Upper lobe of left lung (tissue), 6 donors: ENCODE results near the gene ALPI. TPM values are rescaled to one million over a fixed set of nuclear protein-coding genes. Genes with fewer than 3 reads are reported as not detected.

Experiments
- ATAC-seq, 2 donors: fragments of 200-7000 bp; cut with Tn5 transposase; one replicate each; pipeline ENCODE4 v1.9.1; 2022; ENCODE audit warnings: mild to moderate bottlenecking in 2 of 2, moderate library complexity in 2 of 2; ENCODE audit not compliant: low FRiP score in 2 of 2
- DNase-seq, 2 donors: peaks; one replicate each; pipeline ENCODE4 v3.0.0-alpha.2; 2019 to 2020
- H3K27ac ChIP-seq, 4 donors: fragments of 200-600 bp; sonication (generic); one replicate each; pipeline ENCODE4 v1.5.1; 2016 to 2019
- H3K27me3 ChIP-seq, 4 donors: fragments of 200-600 bp; sonication (generic); one replicate each; pipeline ENCODE4 v1.5.1; 2017 to 2019
- H3K36me3 ChIP-seq, 4 donors: fragments of 200-600 bp; sonication (generic); one replicate each; pipeline ENCODE4 v1.5.1; 2016 to 2019
- H3K4me1 ChIP-seq, 4 donors: fragments of 200-600 bp; sonication (generic); one replicate each; pipeline ENCODE4 v1.5.1; 2018 to 2019
- H3K4me3 ChIP-seq, 4 donors: fragments of 200-600 bp; sonication (generic); one replicate each; pipeline ENCODE4 v1.5.1; 2017 to 2019; ENCODE audit warnings: mild to moderate bottlenecking in 2 of 4, moderate library complexity in 1 of 4
- H3K9me3 ChIP-seq, 4 donors: fragments of 200-600 bp; sonication (generic); one replicate each; pipeline ENCODE4 v1.5.1; 2018 to 2019
- EP300 ChIP-seq, 4 donors: sonication (generic); formaldehyde crosslinking; IDR thresholded peaks; one replicate each; pipeline ENCODE4 v1.5.1; 2017; ENCODE audit warnings: antibody characterized with exemption in 4 of 4, control low read depth in 2 of 4
- POLR2A ChIP-seq, 4 donors: fragments of 450-650 bp; IDR thresholded peaks; one replicate each; pipeline ENCODE4 v1.5.1; 2016 to 2017; ENCODE audit warnings: antibody characterized with exemption in 4 of 4, mild to moderate bottlenecking in 2 of 4
- POLR2AphosphoS5 ChIP-seq, 2 donors: sonication (generic); formaldehyde crosslinking; IDR thresholded peaks; one replicate each; pipeline ENCODE4 v1.5.1; 2017; ENCODE audit warnings: antibody characterized with exemption in 2 of 2
- WGBS, 2 donors: methylation state at CpG; one replicate each; pipeline ENCODE4 v1.1.5; 2017 to 2018; 5-methylcytosine and 5-hydroxymethylcytosine counted together
- total RNA-seq, 6 donors: library from RNA; depleted of rRNA in 4 of 6; stranded (reverse); fragments of >200 nt in 4 of 6; gene quantifications; one replicate each; pipeline versions ENCODE4 v1.1.0 to v1.2.1, GENCODE V29; 2016 to 2021
- TF ChIP-seq, protein P1 (sequence below), 6 experiments: fragments of 450-650 bp in 4 of 6; fragments of 200-600 bp in 2 of 6; sonication (generic) in 2 of 6; IDR thresholded peaks; one replicate each; pipeline ENCODE4 v1.5.1; 2016 to 2019; ENCODE audit warnings: antibody characterized with exemption in 6 of 6
- donor health status: DM: no; HTN: no; CAD: no; lungs with moderate emphysema.
- donor health status: DM: no; HTN: yes; CAD: no; lungs with severe emphysema.

ALPI gene
- total RNA-seq, 6 donors from 2014 or later, result not detected

DNA sequence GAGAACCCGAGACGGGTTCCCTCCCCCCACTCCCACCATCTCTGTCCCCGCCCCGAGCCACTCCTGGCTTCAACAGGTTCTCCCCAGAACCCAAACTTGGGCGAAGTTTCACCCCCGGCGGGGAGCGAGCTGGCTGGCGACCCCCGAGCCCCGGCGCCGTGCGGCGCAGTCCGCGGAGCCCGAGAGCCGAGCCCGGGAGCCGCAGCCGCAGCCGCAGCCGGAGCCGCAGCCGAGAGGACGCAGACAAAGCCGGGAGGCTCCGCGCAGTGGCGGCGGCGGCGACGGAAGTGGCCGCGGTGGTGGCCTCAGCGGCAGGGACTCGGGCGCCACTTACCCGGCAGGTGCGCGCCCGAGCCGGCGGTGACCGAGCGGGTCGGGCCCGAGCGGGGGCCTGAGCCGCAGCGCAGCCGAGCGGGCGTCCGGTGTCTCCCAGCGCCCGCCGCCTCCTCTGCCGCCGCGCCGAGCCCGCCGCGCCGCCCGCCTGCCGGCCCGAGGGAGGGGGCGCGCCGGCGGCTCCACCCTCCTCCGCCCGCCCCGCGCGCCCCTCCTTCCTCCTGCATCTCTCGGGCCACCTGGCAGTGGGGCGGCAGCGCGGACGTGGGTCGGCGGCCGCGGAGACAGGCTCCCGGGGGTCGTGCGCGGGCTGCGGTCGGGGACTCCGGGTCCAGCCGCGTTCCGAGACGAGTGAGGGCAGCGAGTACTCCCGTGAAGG, 31.6 kb downstream of the ALPI start, which contains the start of gene ECEL1:
TSS of gene ECEL1 (minus strand) at position 450 of the 712 bp plus-strand sequence. CDS start 1,181 bp downstream, outside the sequence.
- H3K27me3 ChIP-seq, result peaks cover 0 to 57% (median 26%) of the 10 kb centered on the region in 4 donors
- H3K4me3 ChIP-seq, result peak within 1 kb of the TSS in 3 of 4 donors; percentile 13 to 25 (median 18)
- DNase-seq, result peak in 1 of 2 donors; percentile 85
- H3K36me3 ChIP-seq, result no peaks in the 10 kb centered on the region
- H3K9me3 ChIP-seq, result no peaks in the 10 kb centered on the region
- H3K4me1 ChIP-seq, result peaks cover 7 to 32% (median 14%) of the 10 kb centered on the region in 4 donors
- TF ChIP-seq EP300 (IDR thresholded peaks at IDR 0.05), result no peak
- TF ChIP-seq POLR2A (IDR thresholded peaks at IDR 0.05), result no peak
- no peak for TF ChIP-seq POLR2AphosphoS5 (IDR thresholded peaks at IDR 0.05)
- TF ChIP-seq, protein P1, sequence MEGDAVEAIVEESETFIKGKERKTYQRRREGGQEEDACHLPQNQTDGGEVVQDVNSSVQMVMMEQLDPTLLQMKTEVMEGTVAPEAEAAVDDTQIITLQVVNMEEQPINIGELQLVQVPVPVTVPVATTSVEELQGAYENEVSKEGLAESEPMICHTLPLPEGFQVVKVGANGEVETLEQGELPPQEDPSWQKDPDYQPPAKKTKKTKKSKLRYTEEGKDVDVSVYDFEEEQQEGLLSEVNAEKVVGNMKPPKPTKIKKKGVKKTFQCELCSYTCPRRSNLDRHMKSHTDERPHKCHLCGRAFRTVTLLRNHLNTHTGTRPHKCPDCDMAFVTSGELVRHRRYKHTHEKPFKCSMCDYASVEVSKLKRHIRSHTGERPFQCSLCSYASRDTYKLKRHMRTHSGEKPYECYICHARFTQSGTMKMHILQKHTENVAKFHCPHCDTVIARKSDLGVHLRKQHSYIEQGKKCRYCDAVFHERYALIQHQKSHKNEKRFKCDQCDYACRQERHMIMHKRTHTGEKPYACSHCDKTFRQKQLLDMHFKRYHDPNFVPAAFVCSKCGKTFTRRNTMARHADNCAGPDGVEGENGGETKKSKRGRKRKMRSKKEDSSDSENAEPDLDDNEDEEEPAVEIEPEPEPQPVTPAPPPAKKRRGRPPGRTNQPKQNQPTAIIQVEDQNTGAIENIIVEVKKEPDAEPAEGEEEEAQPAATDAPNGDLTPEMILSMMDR (IDR thresholded peaks at IDR 0.05), result no peak
- 0 to 8% methylated on average over 3 to 51 of the region's 102 CpGs for WGBS, 2 donors
- no peak for ATAC-seq
- no peak within 1 kb of the TSS for H3K27ac ChIP-seq

DNA sequence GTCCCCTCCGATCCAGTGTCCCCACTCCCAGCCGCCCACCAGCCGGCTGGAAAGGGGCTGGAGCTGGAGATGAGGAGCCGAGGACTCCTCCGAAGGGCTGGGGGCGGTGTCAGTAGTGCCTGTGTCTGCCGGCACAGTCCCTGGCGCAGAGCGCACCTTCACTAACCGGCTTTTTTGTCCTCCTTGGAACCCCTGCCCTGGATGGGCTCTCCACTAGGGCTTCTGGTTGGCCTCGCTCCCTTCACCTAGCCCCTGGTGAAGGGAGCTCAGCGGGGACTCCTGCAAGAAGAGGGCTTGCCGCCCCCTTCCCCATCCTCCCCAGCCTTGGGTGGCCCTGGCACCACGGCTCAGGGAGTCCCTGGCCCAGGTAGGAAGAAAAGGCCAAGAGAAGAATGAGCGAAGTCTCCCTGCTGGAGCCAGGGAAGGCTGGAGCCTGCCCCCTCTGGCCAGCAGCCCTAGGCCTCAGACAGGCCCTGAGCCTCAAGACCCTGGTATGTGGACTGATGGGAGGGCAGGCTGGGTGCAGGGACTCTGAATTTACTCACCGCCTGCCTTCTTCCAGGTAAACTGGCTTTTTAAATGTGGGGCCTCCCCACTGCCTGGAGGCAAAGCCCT, 32.3 kb downstream of the ALPI start:
- Histone ChIP-seq H3K36me3 (no peaks in the 10 kb centered on the region), H3K9me3 (no peaks in the 10 kb centered on the region), H3K27me3 (peaks cover 0 to 57% (median 26%) of the 10 kb centered on the region in 4 donors), H3K4me3 (no peak overlapping the region), H3K27ac (no peak overlapping the region), H3K4me1 (peaks cover 7 to 32% (median 14%) of the 10 kb centered on the region in 4 donors)
- 10 to 47% methylated on average over 4 to 14 of the region's 16 CpGs for WGBS, 2 donors
- TF ChIP-seq EP300 (IDR thresholded peaks at IDR 0.05) (no peak), POLR2AphosphoS5 (IDR thresholded peaks at IDR 0.05) (no peak), POLR2A (IDR thresholded peaks at IDR 0.05) (no peak)
- TF ChIP-seq, protein P1 (IDR thresholded peaks at IDR 0.05), result no peak
- DNase-seq (no peak), ATAC-seq (no peak)

DNA sequence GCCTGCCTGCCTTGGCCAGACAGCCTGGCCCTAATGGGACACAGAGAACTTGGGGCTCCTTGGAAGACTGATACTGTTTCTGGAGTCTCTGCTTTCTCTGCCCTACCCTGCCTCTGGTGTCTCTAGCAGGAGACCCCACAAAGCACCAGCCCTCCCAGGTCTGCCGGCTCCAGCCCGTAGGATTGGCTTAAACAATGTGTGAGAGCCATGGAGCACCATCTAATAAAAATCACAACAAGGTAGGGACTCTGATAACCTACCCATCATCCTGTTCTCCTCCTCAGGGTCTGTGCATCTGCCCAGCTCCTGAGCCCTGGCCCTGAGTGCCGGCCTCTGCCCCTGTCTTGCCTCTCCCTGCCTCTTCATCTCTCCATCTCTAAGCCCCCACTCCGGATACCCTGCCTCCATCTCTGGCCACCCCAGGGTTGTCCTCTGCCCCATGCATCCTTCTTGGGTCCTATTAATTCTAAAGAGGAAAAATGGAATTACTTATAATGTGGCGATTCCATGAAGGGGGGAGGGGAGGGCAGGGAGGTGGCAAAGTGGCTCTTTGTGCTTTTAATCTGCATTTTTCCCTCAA, 32.9 kb downstream of the ALPI start:
- Histone ChIP-seq H3K27ac (no peak overlapping the region), H3K27me3 (peaks cover 0 to 51% (median 26%) of the 10 kb centered on the region in 4 donors), H3K9me3 (no peaks in the 10 kb centered on the region), H3K4me3 (no peak overlapping the region), H3K36me3 (no peaks in the 10 kb centered on the region), H3K4me1 (peaks cover 7 to 32% (median 14%) of the 10 kb centered on the region in 4 donors)
- no peak for TF ChIP-seq EP300 (IDR thresholded peaks at IDR 0.05)
- TF ChIP-seq, protein P1 (IDR thresholded peaks at IDR 0.05), result no peak
- no peak for TF ChIP-seq POLR2AphosphoS5 (IDR thresholded peaks at IDR 0.05)
- no peak for TF ChIP-seq POLR2A (IDR thresholded peaks at IDR 0.05)
- ATAC-seq (no peak), DNase-seq (no peak)
- whole genome bisulfite sequencing, 2 donors, result 75% methylated on average over 5 of the region's 5 CpGs

- no peak for ATAC-seq
- H3K9me3 ChIP-seq, result no peaks in the 10 kb centered on the region
- H3K27me3 ChIP-seq, result peaks cover 0 to 42% (median 26%) of the 10 kb centered on the region in 4 donors
- H3K4me3 ChIP-seq, result no peak overlapping the region
- no peaks in the 10 kb centered on the region for H3K36me3 ChIP-seq
- peaks cover 7 to 32% (median 14%) of the 10 kb centered on the region in 4 donors for H3K4me1 ChIP-seq
- TF ChIP-seq POLR2AphosphoS5 (IDR thresholded peaks at IDR 0.05) (no peak), POLR2A (IDR thresholded peaks at IDR 0.05) (no peak)
- 70 to 77% methylated on average over 7 to 9 of the region's 9 CpGs for WGBS, 2 donors
- DNase-seq, result no peak
- no peak overlapping the region for H3K27ac ChIP-seq
These were observed 33.7 kb downstream of the ALPI start for GRCh38 chr2:232489516-232490220.
